ENCODE results near the gene WASHC4. TPM values are rescaled to one million over a fixed set of nuclear protein-coding genes. Genes with fewer than 3 reads are reported as not detected.

WASHC4 gene
- total and polyA plus RNA-seq, 8 donors: 6.1 to 128 (median 27.8) TPM

DNA sequence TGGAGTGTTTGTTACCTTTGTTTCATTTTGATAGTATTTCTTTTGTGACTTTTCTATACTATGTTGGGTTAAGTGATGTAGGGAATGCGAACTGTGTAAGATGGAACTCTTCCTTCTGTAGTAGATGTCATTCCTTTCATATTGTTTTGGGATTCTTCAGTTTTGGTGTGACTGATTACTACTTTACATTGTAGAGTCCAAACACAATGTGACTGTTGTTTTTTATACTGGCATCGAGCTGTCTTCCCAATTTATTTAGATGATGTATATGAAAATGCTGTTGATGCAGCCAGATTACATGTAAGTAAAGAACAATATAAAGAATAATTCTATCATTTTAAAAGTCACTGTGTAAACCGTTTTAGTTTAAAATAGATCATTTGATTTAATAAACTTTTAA lies 34.7 kb downstream of the WASHC4 start:
- intact Hi-C loops (cut with DNase I; ENCODE audit: low total_unique reads): no loop called here
- Histone ChIP-seq H3K4me3 (no peak overlapping the region), H3K4me1 (peaks cover 0 to 5% (median 0%) of the 10 kb centered on the region in 4 donors), H3K27me3 (no peaks in the 10 kb centered on the region), H3K36me3 (peaks cover 30 to 96% (median 79%) of the 10 kb centered on the region in 4 donors), H3K9me3 (no peaks in the 10 kb centered on the region), H3K27ac (no peak overlapping the region)
- no peak for TF ChIP-seq POLR2A (IDR thresholded peaks at IDR 0.05)
- TF ChIP-seq, protein P1, sequence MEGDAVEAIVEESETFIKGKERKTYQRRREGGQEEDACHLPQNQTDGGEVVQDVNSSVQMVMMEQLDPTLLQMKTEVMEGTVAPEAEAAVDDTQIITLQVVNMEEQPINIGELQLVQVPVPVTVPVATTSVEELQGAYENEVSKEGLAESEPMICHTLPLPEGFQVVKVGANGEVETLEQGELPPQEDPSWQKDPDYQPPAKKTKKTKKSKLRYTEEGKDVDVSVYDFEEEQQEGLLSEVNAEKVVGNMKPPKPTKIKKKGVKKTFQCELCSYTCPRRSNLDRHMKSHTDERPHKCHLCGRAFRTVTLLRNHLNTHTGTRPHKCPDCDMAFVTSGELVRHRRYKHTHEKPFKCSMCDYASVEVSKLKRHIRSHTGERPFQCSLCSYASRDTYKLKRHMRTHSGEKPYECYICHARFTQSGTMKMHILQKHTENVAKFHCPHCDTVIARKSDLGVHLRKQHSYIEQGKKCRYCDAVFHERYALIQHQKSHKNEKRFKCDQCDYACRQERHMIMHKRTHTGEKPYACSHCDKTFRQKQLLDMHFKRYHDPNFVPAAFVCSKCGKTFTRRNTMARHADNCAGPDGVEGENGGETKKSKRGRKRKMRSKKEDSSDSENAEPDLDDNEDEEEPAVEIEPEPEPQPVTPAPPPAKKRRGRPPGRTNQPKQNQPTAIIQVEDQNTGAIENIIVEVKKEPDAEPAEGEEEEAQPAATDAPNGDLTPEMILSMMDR (IDR thresholded peaks at IDR 0.05): no peak
- no peak for TF ChIP-seq EP300 (IDR thresholded peaks at IDR 0.05)
- no peak for TF ChIP-seq POLR2AphosphoS5 (IDR thresholded peaks at IDR 0.05)
- 92 to 98% (median 95%) methylated on average over 3 of the region's 3 CpGs for WGBS, 5 donors
- no peak for DNase-seq

DNA sequence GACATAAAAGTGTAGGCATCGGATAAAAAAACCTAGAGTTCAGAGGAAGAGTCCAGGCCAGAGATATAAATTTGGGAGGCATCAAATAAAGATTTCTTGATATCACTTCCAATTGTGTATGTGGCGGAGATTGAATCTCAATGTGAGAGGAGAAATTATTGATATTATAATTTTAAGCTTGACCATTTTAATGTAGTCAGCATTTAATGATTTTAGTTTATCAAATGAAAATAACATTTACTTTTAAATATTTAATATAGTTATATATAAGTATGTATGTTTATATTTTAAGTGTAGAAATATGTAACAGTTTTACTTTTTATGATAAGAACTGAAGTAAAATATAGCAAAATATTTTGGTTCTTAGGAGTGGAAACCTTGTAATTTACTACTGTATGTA lies 48.7 kb downstream of the WASHC4 start:
- Histone ChIP-seq H3K27ac (no peak overlapping the region), H3K4me1 (peaks cover 0 to 2% (median 0%) of the 10 kb centered on the region in 4 donors), H3K4me3 (no peak overlapping the region), H3K27me3 (no peaks in the 10 kb centered on the region), H3K9me3 (no peaks in the 10 kb centered on the region), H3K36me3 (peaks cover 33 to 96% (median 81%) of the 10 kb centered on the region in 4 donors)
- intact Hi-C loops (cut with DNase I; ENCODE audit: low total_unique reads): no loop called here
- DNase-seq: no peak
- WGBS, 5 donors: 92 to 100% (median 99%) methylated on average over 2 of the region's 2 CpGs
- no peak for TF ChIP-seq POLR2A (IDR thresholded peaks at IDR 0.05)
- TF ChIP-seq, protein P1 (IDR thresholded peaks at IDR 0.05): no peak
- TF ChIP-seq POLR2AphosphoS5 (IDR thresholded peaks at IDR 0.05): no peak
- no peak for TF ChIP-seq EP300 (IDR thresholded peaks at IDR 0.05)

DNA sequence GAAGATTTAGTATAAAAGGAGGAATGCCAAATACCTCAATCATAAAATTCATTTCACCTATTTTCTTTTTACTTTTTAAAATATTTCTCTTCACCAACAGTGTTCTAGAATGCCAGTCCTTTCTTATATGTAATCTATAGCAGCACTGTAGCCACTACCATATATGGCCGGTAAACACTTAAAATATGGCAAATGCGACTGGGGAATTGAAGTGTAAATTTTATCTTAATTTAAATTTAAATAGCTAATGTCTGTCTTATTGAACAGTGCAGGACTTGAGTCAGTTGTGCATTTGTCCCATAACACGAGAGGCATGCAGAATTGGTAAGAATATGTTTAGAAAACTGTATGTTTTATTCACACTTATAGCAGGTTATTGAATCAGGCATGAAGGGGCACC lies 50.1 kb downstream of the WASHC4 start:
- Histone ChIP-seq H3K4me3 (no peak overlapping the region), H3K9me3 (no peaks in the 10 kb centered on the region), H3K27ac (no peak overlapping the region), H3K27me3 (no peaks in the 10 kb centered on the region), H3K36me3 (peaks cover 27 to 96% (median 78%) of the 10 kb centered on the region in 4 donors), H3K4me1 (peaks cover 0 to 11% (median 2%) of the 10 kb centered on the region in 4 donors)
- DNase-seq: no peak
- intact Hi-C loops (cut with DNase I; ENCODE audit: low total_unique reads): no loop called here
- TF ChIP-seq POLR2AphosphoS5 (IDR thresholded peaks at IDR 0.05) (no peak), POLR2A (IDR thresholded peaks at IDR 0.05) (no peak), EP300 (IDR thresholded peaks at IDR 0.05) (no peak)
- TF ChIP-seq, protein P1 (IDR thresholded peaks at IDR 0.05): no peak
- WGBS, 5 donors: 90 to 95% (median 95%) methylated on average over 3 of the region's 3 CpGs

DNA sequence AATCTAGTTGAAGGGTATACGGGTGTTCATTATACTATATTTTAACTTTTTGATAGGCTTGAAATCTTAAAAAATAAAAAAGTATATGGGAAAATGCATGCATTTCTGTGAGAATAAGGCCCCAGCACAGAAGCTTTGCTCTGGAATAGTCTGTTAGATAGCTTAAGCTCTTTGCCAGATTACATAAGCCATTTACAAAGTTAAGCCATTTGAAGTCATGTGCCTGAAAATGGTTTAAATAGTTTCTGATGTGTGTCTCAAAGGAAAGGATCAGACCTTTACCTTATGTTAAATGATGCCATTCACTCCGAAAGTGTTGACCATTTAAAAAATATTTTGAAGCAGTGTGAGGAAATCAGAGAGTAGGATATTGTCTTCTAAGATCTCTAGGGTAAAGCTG lies 51.3 kb downstream of the WASHC4 start:
- no peak overlapping the region for H3K27ac ChIP-seq
- peaks cover 0 to 11% (median 2%) of the 10 kb centered on the region in 4 donors for H3K4me1 ChIP-seq
- peaks cover 24 to 96% (median 78%) of the 10 kb centered on the region in 4 donors for H3K36me3 ChIP-seq
- intact Hi-C loops (cut with DNase I; ENCODE audit: low total_unique reads): no loop called here
- WGBS, 5 donors: 88 to 96% (median 93%) methylated on average over 2 of the region's 2 CpGs
- H3K4me3 ChIP-seq: no peak overlapping the region
- no peaks in the 10 kb centered on the region for H3K27me3 ChIP-seq
- TF ChIP-seq, protein P1 (IDR thresholded peaks at IDR 0.05): no peak
- no peak for TF ChIP-seq POLR2AphosphoS5 (IDR thresholded peaks at IDR 0.05)
- no peak for TF ChIP-seq POLR2A (IDR thresholded peaks at IDR 0.05)
- no peak for TF ChIP-seq EP300 (IDR thresholded peaks at IDR 0.05)
- H3K9me3 ChIP-seq: no peaks in the 10 kb centered on the region
- no peak for DNase-seq
